Heart left ventricle (tissue), 13 donors: ENCODE measurements around the gene LGI1.

Source experiments
- CTCF ChIP-seq, 12 donors: fragments of 200-600 bp; sonication (generic) in 4 of 12; IDR thresholded peaks; one replicate each; pipeline versions ENCODE4 v1.5.0 to v1.8.0; 2018 to 2022; ENCODE audit warnings: antibody characterized with exemption in 12 of 12, mild to moderate bottlenecking in 5 of 12
- POLR2A ChIP-seq, 2 donors: fragments of 450-650 bp; IDR thresholded peaks; one replicate each; pipeline ENCODE4 v1.6.1; 2017; ENCODE audit warnings: antibody characterized with exemption in 2 of 2, mild to moderate bottlenecking in 2 of 2, moderate library complexity in 2 of 2
- donor health status: ischemic (EF 13 %, LVEDD 7.1; RV severe dilation, severe dysfunction).
- donor health status: DM: no; HTN: yes; CAD: no.
- donor health status: DM: no; HTN: no; CAD: no.
- donor health status: ischemic (EF 25% LVEDD 6.9; RV normal size, moderate dysfunction).
- donor health status: ischemic (EF 25% LVEDD 5.7; RV mildly dilated, moderate dysfunction).
- donor health status: ischemic (EF 35%, LVEDD 5.7; RV mildly dilated, moderate dysfunction).
- donor health status: nonischemic (EF 11% LVEDD 7.7; RV severe dilation, severe dysfunction).
- donor health status: DM: yes; HTN: yes; CAD: no.
- donor health status: PGD.
- donor health status: ischemic (EF 29% LVEDD 5.4; RV normal size, mild dysfunction).
- donor health status: nonischemic (EF 23%, LVEDD 6.1; RV moderate dilation, normal function).

- TF ChIP-seq CTCF (IDR thresholded peaks at IDR 0.05) (peak; percentile 43 to 77 (median 62)), POLR2A (IDR thresholded peaks at IDR 0.05) (no peak)
Observed at GRCh38 chr10:93816123-93816747, 58.5 kb downstream of the LGI1 start.
